ENCODE data around the gene PPP3CA. TPM values are rescaled to one million over a fixed set of nuclear protein-coding genes. Genes with fewer than 3 reads are reported as not detected.

The PPP3CA gene
- total and polyA plus RNA-seq, 2 of the 8 experiments (the other 6 are each of a cell fraction or from before 2014, with no cell fraction given) = 7.9 to 35.0 TPM

DNA sequence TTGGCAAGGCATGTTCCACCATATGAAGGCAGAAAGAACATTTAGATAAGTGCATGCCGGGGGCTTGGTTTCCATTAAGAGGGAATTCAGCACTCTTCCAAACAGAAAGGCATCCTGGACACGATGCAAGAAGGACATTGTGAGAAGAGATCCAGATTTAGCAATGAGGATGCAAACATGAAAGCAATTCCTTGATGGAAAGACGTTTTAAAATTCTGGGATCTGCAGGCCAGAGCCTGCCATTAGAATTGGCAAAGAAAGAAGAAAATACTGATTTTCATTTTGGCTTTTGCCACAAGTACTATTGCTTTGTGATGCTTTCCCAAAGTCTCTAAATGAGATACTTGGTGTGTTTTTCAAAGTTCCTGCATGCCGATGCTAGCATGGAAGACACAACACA is 367.6 kb downstream of the PPP3CA start:
- no peak overlapping the region for H2BK120ac ChIP-seq (replicated peaks; ENCODE audit: low read depth, low read length)
- no peak for DNase-seq (ENCODE audit: low read depth in 1 of 2, low spot score in 2 of 2)
- no peak for FAIRE-seq
- no peak overlapping the region for H3K4ac ChIP-seq (replicated peaks; ENCODE audit: insufficient read length, low read depth, low read length)
- H3K23ac ChIP-seq (ENCODE audit: insufficient read length) = no peak overlapping the region
- H2BK12ac ChIP-seq (ENCODE audit: low read depth, low read length) = no peak overlapping the region
- POLR2A ChIA-PET (ENCODE audit: partially characterized antibody) = no interaction called here
- H3K4me3 ChIP-seq (ENCODE audit: extremely low read depth in 1 of 4, insufficient read depth in 2 of 4, low read depth in 3 of 4, low read length in 4 of 4) = no peak overlapping the region
- H3K9me3 ChIP-seq (ENCODE audit: insufficient read depth in 2 of 2, low read depth in 1 of 2, low read length in 1 of 2) = no peaks in the 10 kb centered on the region
- H4K20me1 ChIP-seq (replicated peaks in 1 of 2; ENCODE audit: control insufficient read depth in 1 of 2, insufficient read depth in 2 of 2, low read length in 2 of 2) = no peaks in the 10 kb centered on the region
- H3K27ac ChIP-seq (ENCODE audit: low read depth, low read length) = no peak overlapping the region
- no peak overlapping the region for H2AFZ ChIP-seq (ENCODE audit: low read length)
- H3K23me2 ChIP-seq (ENCODE audit: low read depth, low read length) = no peaks in the 10 kb centered on the region
- H4K91ac ChIP-seq (replicated peaks; ENCODE audit: insufficient read length, low read length) = no peak overlapping the region
- no peak overlapping the region for H3K18ac ChIP-seq (ENCODE audit: extremely low read depth, low read length)
- no peak overlapping the region for H2BK5ac ChIP-seq (ENCODE audit: low read depth, low read length)
- H3K4me1 ChIP-seq (replicated peaks in 1 of 4; ENCODE audit: control insufficient read depth in 3 of 4, insufficient read depth in 4 of 4, low read length in 3 of 4) = peaks cover 0 to 7% (median 3%) of the 10 kb centered on the region in 4 experiments; a peak in 4 of 7 replicates
- whole genome bisulfite sequencing, 2 experiments (ENCODE audit: extremely low coverage in 1 of 2, insufficient coverage in 1 of 2, insufficient read length in 1 of 2, insufficient replicate concordance in 2 of 2, low coverage in 1 of 2, low lambda C conversion rate in 2 of 2, missing lambda C conversion rate in 1 of 2) = 89% methylated on average over 4 of the region's 4 CpGs; no CpG with 5 or more reads in 1 of the 2 experiments
- no peak overlapping the region for H2BK15ac ChIP-seq (ENCODE audit: low read length)
- no peaks in the 10 kb centered on the region for H3K27me3 ChIP-seq (replicated peaks in 1 of 4; ENCODE audit: control insufficient read depth in 3 of 4, extremely low read depth in 1 of 4, insufficient read depth in 3 of 4, low read length in 3 of 4)
- H2BK20ac ChIP-seq (ENCODE audit: low read length) = no peak overlapping the region
- H2AK5ac ChIP-seq (ENCODE audit: low read depth, low read length) = no peak overlapping the region
- H3K79me2 ChIP-seq (ENCODE audit: control insufficient read depth in 1 of 2, insufficient read depth in 2 of 2, low read length in 2 of 2) = no peaks in the 10 kb centered on the region
- H3K9ac ChIP-seq (replicated peaks in 1 of 4; ENCODE audit: extremely low read depth in 1 of 4, low read depth in 3 of 4, low read length in 3 of 4) = no peak overlapping the region
- H4K8ac ChIP-seq (ENCODE audit: extremely low read depth, insufficient read depth, low read length) = no peak overlapping the region
- H3K36me3 ChIP-seq (ENCODE audit: control insufficient read depth in 2 of 4, insufficient read depth in 4 of 4, low read length in 3 of 4) = no peaks in the 10 kb centered on the region
- no peaks in the 10 kb centered on the region for H3K79me1 ChIP-seq (ENCODE audit: low read depth, low read length)
- H3K56ac ChIP-seq (replicated peaks; ENCODE audit: insufficient read length, low read depth, low read length) = no peak overlapping the region
- H3K14ac ChIP-seq (ENCODE audit: insufficient read length) = no peak overlapping the region
- CTCF ChIA-PET (ENCODE audit: partially characterized antibody) = no interaction called here
- no peak overlapping the region for H4K5ac ChIP-seq (ENCODE audit: insufficient read length, low read depth, low read length)
- H3K4me2 ChIP-seq (ENCODE audit: insufficient read depth in 1 of 2, low read depth in 2 of 2, low read length in 2 of 2) = no peak overlapping the region
- TF ChIP-seq POLR2A (IDR thresholded peaks at IDR 0.05; ENCODE audit: control extremely low read depth in 1 of 2, low read depth in 2 of 2, low read length in 2 of 2) (no peak), BACH1 (IDR thresholded peaks at IDR 0.05; ENCODE audit: low read length) (no peak), GABPA (IDR thresholded peaks at IDR 0.05; ENCODE audit: borderline replicate concordance, insufficient read depth, low read length) (no peak), FOSL1 (IDR thresholded peaks at IDR 0.05; ENCODE audit: insufficient read depth, low read depth, low read length) (no peak), NANOG (IDR thresholded peaks at IDR 0.05; ENCODE audit: insufficient read depth, low read depth, low read length, poor library complexity, severe bottlenecking) (no peak), EZH2 (IDR thresholded peaks at IDR 0.05; ENCODE audit: low read depth, low read length, severe bottlenecking) (no peak), KDM1A (IDR thresholded peaks at IDR 0.05; ENCODE audit: borderline replicate concordance, low read length) (no peak), RNF2 (IDR thresholded peaks at IDR 0.05; ENCODE audit: borderline replicate concordance, low read depth, low read length, missing control alignments, poor library complexity, severe bottlenecking) (no peak), EGR1 (IDR thresholded peaks at IDR 0.05; ENCODE audit: borderline replicate concordance, low read depth, low read length) (no peak), RAD21 (IDR thresholded peaks at IDR 0.05 in 1 of 2, conservative IDR thresholded peaks at IDR 0.05 in 1 of 2; ENCODE audit: low read depth in 2 of 2, low read length in 2 of 2) (no peak)
- TF ChIP-seq, protein P1, sequence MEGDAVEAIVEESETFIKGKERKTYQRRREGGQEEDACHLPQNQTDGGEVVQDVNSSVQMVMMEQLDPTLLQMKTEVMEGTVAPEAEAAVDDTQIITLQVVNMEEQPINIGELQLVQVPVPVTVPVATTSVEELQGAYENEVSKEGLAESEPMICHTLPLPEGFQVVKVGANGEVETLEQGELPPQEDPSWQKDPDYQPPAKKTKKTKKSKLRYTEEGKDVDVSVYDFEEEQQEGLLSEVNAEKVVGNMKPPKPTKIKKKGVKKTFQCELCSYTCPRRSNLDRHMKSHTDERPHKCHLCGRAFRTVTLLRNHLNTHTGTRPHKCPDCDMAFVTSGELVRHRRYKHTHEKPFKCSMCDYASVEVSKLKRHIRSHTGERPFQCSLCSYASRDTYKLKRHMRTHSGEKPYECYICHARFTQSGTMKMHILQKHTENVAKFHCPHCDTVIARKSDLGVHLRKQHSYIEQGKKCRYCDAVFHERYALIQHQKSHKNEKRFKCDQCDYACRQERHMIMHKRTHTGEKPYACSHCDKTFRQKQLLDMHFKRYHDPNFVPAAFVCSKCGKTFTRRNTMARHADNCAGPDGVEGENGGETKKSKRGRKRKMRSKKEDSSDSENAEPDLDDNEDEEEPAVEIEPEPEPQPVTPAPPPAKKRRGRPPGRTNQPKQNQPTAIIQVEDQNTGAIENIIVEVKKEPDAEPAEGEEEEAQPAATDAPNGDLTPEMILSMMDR (IDR thresholded peaks at IDR 0.05; ENCODE audit: control extremely low read depth in 1 of 3, insufficient read depth in 1 of 3, low read depth in 1 of 3, low read length in 3 of 3) = no peak

Data from H1 (cell line).